Measurements from ENCODE around the gene MICAL3.

Gene MICAL3

DNA sequence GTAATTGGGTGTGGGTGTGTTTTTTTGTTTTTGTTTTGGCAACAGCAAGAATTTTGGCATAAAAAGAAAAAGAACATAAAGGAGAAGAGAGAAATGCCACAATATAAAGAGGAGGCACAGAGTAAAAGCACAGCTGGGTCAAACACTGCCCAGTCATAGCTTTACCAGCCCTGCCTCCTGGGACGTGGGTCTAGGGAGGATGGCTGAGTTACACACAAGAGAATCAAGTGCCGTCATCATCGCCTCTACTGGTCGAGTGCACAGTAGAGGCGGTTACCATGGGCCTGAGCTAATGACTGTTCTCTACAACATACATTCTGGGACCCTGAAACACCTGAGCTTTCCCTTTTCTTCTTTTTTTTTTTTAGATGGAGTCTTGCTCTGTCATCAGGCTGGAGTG, 162.5 kb downstream of the MICAL3 start:
- Histone ChIP-seq H3K9me3 (ENCODE audit: control insufficient read depth, low read length) (no peaks in the 10 kb centered on the region), H3K4me1 (peaks cover 5% of the 10 kb centered on the region), H3K27me3 (ENCODE audit: control insufficient read depth, insufficient read depth, low read length) (no peaks in the 10 kb centered on the region), H3K36me3 (ENCODE audit: control insufficient read depth, insufficient read depth, low read length) (no peaks in the 10 kb centered on the region), H3K9ac (no peak overlapping the region), H3K79me2 (no peaks in the 10 kb centered on the region), H3K4me3 (ENCODE audit: low read depth, low read length) (no peak overlapping the region), H3K27ac (no peak overlapping the region), H3K4me2 (ENCODE audit: low read length) (no peak overlapping the region), H2AFZ (no peak overlapping the region)
- TF ChIP-seq, protein P1, sequence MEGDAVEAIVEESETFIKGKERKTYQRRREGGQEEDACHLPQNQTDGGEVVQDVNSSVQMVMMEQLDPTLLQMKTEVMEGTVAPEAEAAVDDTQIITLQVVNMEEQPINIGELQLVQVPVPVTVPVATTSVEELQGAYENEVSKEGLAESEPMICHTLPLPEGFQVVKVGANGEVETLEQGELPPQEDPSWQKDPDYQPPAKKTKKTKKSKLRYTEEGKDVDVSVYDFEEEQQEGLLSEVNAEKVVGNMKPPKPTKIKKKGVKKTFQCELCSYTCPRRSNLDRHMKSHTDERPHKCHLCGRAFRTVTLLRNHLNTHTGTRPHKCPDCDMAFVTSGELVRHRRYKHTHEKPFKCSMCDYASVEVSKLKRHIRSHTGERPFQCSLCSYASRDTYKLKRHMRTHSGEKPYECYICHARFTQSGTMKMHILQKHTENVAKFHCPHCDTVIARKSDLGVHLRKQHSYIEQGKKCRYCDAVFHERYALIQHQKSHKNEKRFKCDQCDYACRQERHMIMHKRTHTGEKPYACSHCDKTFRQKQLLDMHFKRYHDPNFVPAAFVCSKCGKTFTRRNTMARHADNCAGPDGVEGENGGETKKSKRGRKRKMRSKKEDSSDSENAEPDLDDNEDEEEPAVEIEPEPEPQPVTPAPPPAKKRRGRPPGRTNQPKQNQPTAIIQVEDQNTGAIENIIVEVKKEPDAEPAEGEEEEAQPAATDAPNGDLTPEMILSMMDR (IDR thresholded peaks at IDR 0.05) = no peak

GRCh38 chr22:17860220-17860965, 164.0 kb downstream of the MICAL3 start:
- H3K9ac ChIP-seq = no peak overlapping the region
- H3K4me2 ChIP-seq (ENCODE audit: low read length) = no peak overlapping the region
- TF ChIP-seq, protein P1 (IDR thresholded peaks at IDR 0.05) = no peak
- H3K4me1 ChIP-seq = peaks cover 5% of the 10 kb centered on the region
- no peaks in the 10 kb centered on the region for H3K27me3 ChIP-seq (ENCODE audit: control insufficient read depth, insufficient read depth, low read length)
- no peak overlapping the region for H3K27ac ChIP-seq
- H3K4me3 ChIP-seq (ENCODE audit: low read depth, low read length) = no peak overlapping the region
- H3K9me3 ChIP-seq (ENCODE audit: control insufficient read depth, low read length) = no peaks in the 10 kb centered on the region
- no peaks in the 10 kb centered on the region for H3K79me2 ChIP-seq
- H2AFZ ChIP-seq = no peak overlapping the region
- H3K36me3 ChIP-seq (ENCODE audit: control insufficient read depth, insufficient read depth, low read length) = no peaks in the 10 kb centered on the region

GRCh38 chr22:17858033-17858432, 166.3 kb downstream of the MICAL3 start:
- no peaks in the 10 kb centered on the region for H3K79me2 ChIP-seq
- no peak overlapping the region for H3K4me3 ChIP-seq (ENCODE audit: low read depth, low read length)
- H3K27ac ChIP-seq = no peak overlapping the region
- no peaks in the 10 kb centered on the region for H3K36me3 ChIP-seq (ENCODE audit: control insufficient read depth, insufficient read depth, low read length)
- H3K9me3 ChIP-seq (ENCODE audit: control insufficient read depth, low read length) = no peaks in the 10 kb centered on the region
- peaks cover 5% of the 10 kb centered on the region for H3K4me1 ChIP-seq
- H3K27me3 ChIP-seq (ENCODE audit: control insufficient read depth, insufficient read depth, low read length) = no peaks in the 10 kb centered on the region
- no peak overlapping the region for H3K4me2 ChIP-seq (ENCODE audit: low read length)
- H2AFZ ChIP-seq = no peak overlapping the region
- no peak overlapping the region for H3K9ac ChIP-seq
- TF ChIP-seq, protein P1 (IDR thresholded peaks at IDR 0.05) = no peak

- no peaks in the 10 kb centered on the region for H3K27me3 ChIP-seq (ENCODE audit: control insufficient read depth, insufficient read depth, low read length)
- no peaks in the 10 kb centered on the region for H3K36me3 ChIP-seq (ENCODE audit: control insufficient read depth, insufficient read depth, low read length)
- no peaks in the 10 kb centered on the region for H3K9me3 ChIP-seq (ENCODE audit: control insufficient read depth, low read length)
- H3K9ac ChIP-seq = no peak overlapping the region
- no peak overlapping the region for H3K27ac ChIP-seq
- H3K4me1 ChIP-seq = peaks cover 10% of the 10 kb centered on the region
- no peak overlapping the region for H3K4me2 ChIP-seq (ENCODE audit: low read length)
- no peaks in the 10 kb centered on the region for H3K79me2 ChIP-seq
- no peak overlapping the region for H3K4me3 ChIP-seq (ENCODE audit: low read depth, low read length)
- H2AFZ ChIP-seq = no peak overlapping the region
- TF ChIP-seq, protein P1 (IDR thresholded peaks at IDR 0.05) = no peak
Observed at GRCh38 chr22:17855572-17856290, 168.6 kb downstream of the MICAL3 start.
